ENCODE measurements around the gene GJC2.
"Not testable (repeated sequence)": the region's sequence is repeated elsewhere in the genome, so short reads cannot be mapped to it uniquely, and the experiment has no call there.

The GJC2 gene

GRCh38 chr1:228149406-228150119 is at the start of gene GJC2:
Gene GJC2 (plus strand): TSS chr1:228149930. CDS start chr1:228157759, 7,829 bp downstream.
- DNase-seq, result no peak

- no peak for DNase-seq
These were observed 48.7 kb upstream of the GJC2 start for GRCh38 chr1:228100822-228101613.

- DNase-seq, result no peak
These were observed 48.1 kb upstream of the GJC2 start for GRCh38 chr1:228101614-228101993.

- no peak for DNase-seq
These were observed 47.5 kb upstream of the GJC2 start for GRCh38 chr1:228101994-228102790.

GRCh38 chr1:228102791-228103620 is 46.7 kb upstream of the GJC2 start, which contains the start of gene C1orf35:
Gene C1orf35 (minus strand): TSS chr1:228103325. CDS start chr1:228103227, 98 bp downstream.
- peak; percentile 95 for DNase-seq

- no peak for DNase-seq
These were observed 45.0 kb upstream of the GJC2 start for GRCh38 chr1:228104526-228105269.

GRCh38 chr1:228105270-228105995 is 44.3 kb upstream of the GJC2 start:
- no peak for DNase-seq

- DNase-seq, result no peak
These were observed 43.5 kb upstream of the GJC2 start for GRCh38 chr1:228105996-228106799.

GRCh38 chr1:228106800-228107054 is 43.0 kb upstream of the GJC2 start:
- DNase-seq, result no peak

- no peak for DNase-seq
These were observed 42.1 kb upstream of the GJC2 start for GRCh38 chr1:228107636-228108035.

- no peak for DNase-seq
These were observed 41.6 kb upstream of the GJC2 start for GRCh38 chr1:228108055-228108690.

- DNase-seq, result no peak
These were observed 41.0 kb upstream of the GJC2 start for GRCh38 chr1:228108742-228109072.

- peak; percentile 98 for DNase-seq
These were observed 40.4 kb upstream of the GJC2 start, which contains the start of gene MRPL55 for GRCh38 chr1:228109073-228109961. Gene MRPL55 (minus strand): TSS chr1:228109299. CDS start chr1:228108260, 1,039 bp downstream.

- DNase-seq, result no peak
These were observed 39.7 kb upstream of the GJC2 start for GRCh38 chr1:228109962-228110488.

- DNase-seq, result no peak
These were observed 39.2 kb upstream of the GJC2 start for GRCh38 chr1:228110556-228110955.

- not testable (repeated sequence) for DNase-seq
These were observed 38.4 kb upstream of the GJC2 start for GRCh38 chr1:228111315-228111714.

GRCh38 chr1:228112167-228112566 is 37.6 kb upstream of the GJC2 start:
- no peak for DNase-seq

GRCh38 chr1:228112617-228113016 is 37.1 kb upstream of the GJC2 start:
- DNase-seq, result no peak
